HG02840 (cell line): Measurements from ENCODE around the gene IGF1.
"Not testable (repeated sequence)": the region's sequence is repeated elsewhere in the genome, so short reads cannot be mapped to it uniquely, and the experiment has no call there.

Experiments
- ATAC-seq: cut with Tn5 transposase; IDR thresholded peaks from one replicate; pipeline ENCODE4 v1.9.1; 2021; ENCODE audit warnings: mild to moderate bottlenecking, moderate library complexity, moderate number of reproducible peaks; ENCODE audit not compliant: unreplicated experiment, low FRiP score

IGF1 gene

GRCh38 chr12:102463659-102464249 is 16.6 kb downstream of the IGF1 start:
- no peak for ATAC-seq

- no peak for ATAC-seq
Measured at GRCh38 chr12:102462795-102463465, 17.4 kb downstream of the IGF1 start.

GRCh38 chr12:102462386-102462785 is 18.0 kb downstream of the IGF1 start:
- no peak for ATAC-seq

- no peak for ATAC-seq
Measured at GRCh38 chr12:102461501-102461900, 18.9 kb downstream of the IGF1 start.

- ATAC-seq: no peak
Measured at GRCh38 chr12:102459314-102459713, 21.0 kb downstream of the IGF1 start.

GRCh38 chr12:102454808-102455760 is 25.3 kb downstream of the IGF1 start:
- no peak for ATAC-seq

- no peak for ATAC-seq
Measured at GRCh38 chr12:102454330-102454729, 26.0 kb downstream of the IGF1 start.

- ATAC-seq: no peak
Measured at GRCh38 chr12:102452605-102453004, 27.8 kb downstream of the IGF1 start.

GRCh38 chr12:102449018-102449417 is 31.3 kb downstream of the IGF1 start:
- ATAC-seq: not testable (repeated sequence)

GRCh38 chr12:102447426-102447825 is 32.9 kb downstream of the IGF1 start:
- not testable (repeated sequence) for ATAC-seq

- ATAC-seq: no peak
Measured at GRCh38 chr12:102444707-102445106, 35.7 kb downstream of the IGF1 start.

GRCh38 chr12:102444093-102444492 is 36.3 kb downstream of the IGF1 start:
- ATAC-seq: no peak

- ATAC-seq: no peak
Measured at GRCh38 chr12:102441077-102441596, 39.2 kb downstream of the IGF1 start.

- ATAC-seq: no peak
Measured at GRCh38 chr12:102439426-102440405, 40.6 kb downstream of the IGF1 start.

GRCh38 chr12:102438827-102439210 is 41.5 kb downstream of the IGF1 start:
- ATAC-seq: no peak

- no peak for ATAC-seq
Measured at GRCh38 chr12:102438047-102438826, 42.1 kb downstream of the IGF1 start.

GRCh38 chr12:102437511-102437910 is 42.9 kb downstream of the IGF1 start:
- no peak for ATAC-seq

- ATAC-seq: no peak
Measured at GRCh38 chr12:102436867-102437266, 43.5 kb downstream of the IGF1 start.

GRCh38 chr12:102435827-102436436 is 44.4 kb downstream of the IGF1 start:
- no peak for ATAC-seq
